Measurements from ENCODE around the gene TMEM263. TPM values are rescaled to one million over a fixed set of nuclear protein-coding genes. Genes with fewer than 3 reads are reported as not detected.

TMEM263 gene
- total and polyA plus RNA-seq, 2 of the 13 experiments (the other 11 are each of a cell fraction or from before 2014, with no cell fraction given) = 25.9 to 58.6 TPM

DNA sequence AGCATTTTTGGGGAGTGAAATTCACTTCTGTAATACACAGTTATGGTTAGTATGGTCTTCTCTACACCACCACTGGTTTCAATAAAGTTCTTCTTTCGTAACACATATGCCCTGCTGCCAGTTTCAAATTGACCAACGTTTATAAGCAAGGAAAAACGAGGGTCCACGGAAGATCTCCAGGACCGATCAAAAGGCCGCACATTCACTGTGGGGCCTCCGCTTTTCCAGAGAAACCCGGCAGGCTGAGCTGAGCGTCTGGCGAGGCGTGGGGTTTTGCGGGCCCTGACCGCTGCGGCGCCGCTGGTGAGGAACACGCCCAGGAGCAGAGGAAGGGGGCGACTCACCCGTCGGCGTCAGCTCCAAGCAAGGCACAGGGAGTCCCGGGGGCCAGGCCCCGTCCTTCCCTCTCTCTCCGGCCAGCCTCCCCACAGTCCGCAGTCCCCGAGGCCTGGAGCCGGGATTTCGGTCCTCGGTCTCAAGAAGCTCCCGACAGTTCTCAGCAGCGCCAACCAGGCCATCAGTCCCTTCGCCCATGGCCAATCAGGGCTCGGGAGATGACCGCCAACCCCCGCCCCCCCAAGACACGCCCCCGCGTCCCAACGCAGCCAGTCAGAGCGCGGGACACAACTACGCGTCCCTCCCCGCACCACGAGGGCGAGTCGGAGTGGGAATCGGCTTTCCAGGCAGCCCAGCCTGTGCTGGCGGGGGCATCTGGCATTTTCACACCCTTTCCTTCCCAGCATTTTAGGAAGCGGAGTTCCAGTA lies 31.1 kb downstream of the TMEM263 start, which contains the start of gene MTERF2 (continued):
- TF ChIP-seq, protein P1, sequence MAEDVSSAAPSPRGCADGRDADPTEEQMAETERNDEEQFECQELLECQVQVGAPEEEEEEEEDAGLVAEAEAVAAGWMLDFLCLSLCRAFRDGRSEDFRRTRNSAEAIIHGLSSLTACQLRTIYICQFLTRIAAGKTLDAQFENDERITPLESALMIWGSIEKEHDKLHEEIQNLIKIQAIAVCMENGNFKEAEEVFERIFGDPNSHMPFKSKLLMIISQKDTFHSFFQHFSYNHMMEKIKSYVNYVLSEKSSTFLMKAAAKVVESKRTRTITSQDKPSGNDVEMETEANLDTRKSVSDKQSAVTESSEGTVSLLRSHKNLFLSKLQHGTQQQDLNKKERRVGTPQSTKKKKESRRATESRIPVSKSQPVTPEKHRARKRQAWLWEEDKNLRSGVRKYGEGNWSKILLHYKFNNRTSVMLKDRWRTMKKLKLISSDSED (CRISPR knock-in tag; IDR thresholded peaks at IDR 0.05) = no peak
- TF ChIP-seq ZFP90 (CRISPR knock-in tag; IDR thresholded peaks at IDR 0.05; ENCODE audit: borderline replicate concordance) (peak; percentile 51; the same call in 1 of the 2 replicates), GATA4 (IDR thresholded peaks at IDR 0.05; ENCODE audit: borderline replicate concordance, low read depth) (0 out of 2 replicates have a peak, but pooled peaks have one; percentile 29), KLF15 (CRISPR knock-in tag; IDR thresholded peaks at IDR 0.05; ENCODE audit: borderline replicate concordance) (no peak), FOXO1 (CRISPR knock-in tag; IDR thresholded peaks at IDR 0.05) (peak; percentile 33; the same call in 1 of the 2 replicates), NFE2L1 (CRISPR knock-in tag; IDR thresholded peaks at IDR 0.05; ENCODE audit: borderline replicate concordance) (no peak), ZNF326 (CRISPR knock-in tag; IDR thresholded peaks at IDR 0.05; ENCODE audit: borderline replicate concordance) (no peak), SP140L (CRISPR knock-in tag; IDR thresholded peaks at IDR 0.05; ENCODE audit: borderline replicate concordance) (no peak), ZNF260 (CRISPR knock-in tag; IDR thresholded peaks at IDR 0.05; ENCODE audit: borderline replicate concordance, low read depth) (no peak), HNF4A (CRISPR knock-in tag; IDR thresholded peaks at IDR 0.05) (peak; percentile 11; the same call in 1 of the 2 replicates), NFYB (CRISPR knock-in tag; IDR thresholded peaks at IDR 0.05) (peak; percentile 79), SPEN (CRISPR knock-in tag; IDR thresholded peaks at IDR 0.05; ENCODE audit: low read depth) (peak; percentile 73; the same call in 1 of the 2 replicates), POLR2A (IDR thresholded peaks at IDR 0.05; ENCODE audit: insufficient read depth in 1 of 2, low read depth in 2 of 2, low read length in 2 of 2) (peak in 1 of 2 experiments; percentile 89; a peak in 2 of 4 replicates), TBP (CRISPR knock-in tag; IDR thresholded peaks at IDR 0.05) (no peak), ZFAT (CRISPR knock-in tag; conservative IDR thresholded peaks at IDR 0.05) (0 out of 2 replicates have a peak, but pooled peaks have one; percentile 25), ZNF660 (CRISPR knock-in tag; IDR thresholded peaks at IDR 0.05; ENCODE audit: borderline replicate concordance, low read depth) (no peak)
- TF ChIP-seq, protein P2, sequence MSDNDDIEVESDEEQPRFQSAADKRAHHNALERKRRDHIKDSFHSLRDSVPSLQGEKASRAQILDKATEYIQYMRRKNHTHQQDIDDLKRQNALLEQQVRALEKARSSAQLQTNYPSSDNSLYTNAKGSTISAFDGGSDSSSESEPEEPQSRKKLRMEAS (IDR thresholded peaks at IDR 0.05) = peak; percentile 95
- TF ChIP-seq, protein P3, sequence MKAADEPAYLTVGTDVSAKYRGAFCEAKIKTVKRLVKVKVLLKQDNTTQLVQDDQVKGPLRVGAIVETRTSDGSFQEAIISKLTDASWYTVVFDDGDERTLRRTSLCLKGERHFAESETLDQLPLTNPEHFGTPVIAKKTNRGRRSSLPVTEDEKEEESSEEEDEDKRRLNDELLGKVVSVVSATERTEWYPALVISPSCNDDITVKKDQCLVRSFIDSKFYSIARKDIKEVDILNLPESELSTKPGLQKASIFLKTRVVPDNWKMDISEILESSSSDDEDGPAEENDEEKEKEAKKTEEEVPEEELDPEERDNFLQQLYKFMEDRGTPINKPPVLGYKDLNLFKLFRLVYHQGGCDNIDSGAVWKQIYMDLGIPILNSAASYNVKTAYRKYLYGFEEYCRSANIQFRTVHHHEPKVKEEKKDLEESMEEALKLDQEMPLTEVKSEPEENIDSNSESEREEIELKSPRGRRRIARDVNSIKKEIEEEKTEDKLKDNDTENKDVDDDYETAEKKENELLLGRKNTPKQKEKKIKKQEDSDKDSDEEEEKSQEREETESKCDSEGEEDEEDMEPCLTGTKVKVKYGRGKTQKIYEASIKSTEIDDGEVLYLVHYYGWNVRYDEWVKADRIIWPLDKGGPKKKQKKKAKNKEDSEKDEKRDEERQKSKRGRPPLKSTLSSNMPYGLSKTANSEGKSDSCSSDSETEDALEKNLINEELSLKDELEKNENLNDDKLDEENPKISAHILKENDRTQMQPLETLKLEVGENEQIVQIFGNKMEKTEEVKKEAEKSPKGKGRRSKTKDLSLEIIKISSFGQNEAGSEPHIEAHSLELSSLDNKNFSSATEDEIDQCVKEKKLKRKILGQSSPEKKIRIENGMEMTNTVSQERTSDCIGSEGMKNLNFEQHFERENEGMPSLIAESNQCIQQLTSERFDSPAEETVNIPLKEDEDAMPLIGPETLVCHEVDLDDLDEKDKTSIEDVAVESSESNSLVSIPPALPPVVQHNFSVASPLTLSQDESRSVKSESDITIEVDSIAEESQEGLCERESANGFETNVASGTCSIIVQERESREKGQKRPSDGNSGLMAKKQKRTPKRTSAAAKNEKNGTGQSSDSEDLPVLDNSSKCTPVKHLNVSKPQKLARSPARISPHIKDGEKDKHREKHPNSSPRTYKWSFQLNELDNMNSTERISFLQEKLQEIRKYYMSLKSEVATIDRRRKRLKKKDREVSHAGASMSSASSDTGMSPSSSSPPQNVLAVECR (CRISPR knock-in tag; IDR thresholded peaks at IDR 0.05; ENCODE audit: borderline replicate concordance) = peak; percentile 88
- TF ChIP-seq, protein P4, sequence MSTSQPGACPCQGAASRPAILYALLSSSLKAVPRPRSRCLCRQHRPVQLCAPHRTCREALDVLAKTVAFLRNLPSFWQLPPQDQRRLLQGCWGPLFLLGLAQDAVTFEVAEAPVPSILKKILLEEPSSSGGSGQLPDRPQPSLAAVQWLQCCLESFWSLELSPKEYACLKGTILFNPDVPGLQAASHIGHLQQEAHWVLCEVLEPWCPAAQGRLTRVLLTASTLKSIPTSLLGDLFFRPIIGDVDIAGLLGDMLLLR (CRISPR knock-in tag; IDR thresholded peaks at IDR 0.05) = 0 out of 2 replicates have a peak, but pooled peaks have one; percentile 16
- TF ChIP-seq, protein P5, sequence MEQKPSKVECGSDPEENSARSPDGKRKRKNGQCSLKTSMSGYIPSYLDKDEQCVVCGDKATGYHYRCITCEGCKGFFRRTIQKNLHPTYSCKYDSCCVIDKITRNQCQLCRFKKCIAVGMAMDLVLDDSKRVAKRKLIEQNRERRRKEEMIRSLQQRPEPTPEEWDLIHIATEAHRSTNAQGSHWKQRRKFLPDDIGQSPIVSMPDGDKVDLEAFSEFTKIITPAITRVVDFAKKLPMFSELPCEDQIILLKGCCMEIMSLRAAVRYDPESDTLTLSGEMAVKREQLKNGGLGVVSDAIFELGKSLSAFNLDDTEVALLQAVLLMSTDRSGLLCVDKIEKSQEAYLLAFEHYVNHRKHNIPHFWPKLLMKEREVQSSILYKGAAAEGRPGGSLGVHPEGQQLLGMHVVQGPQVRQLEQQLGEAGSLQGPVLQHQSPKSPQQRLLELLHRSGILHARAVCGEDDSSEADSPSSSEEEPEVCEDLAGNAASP (CRISPR knock-in tag; IDR thresholded peaks at IDR 0.05; ENCODE audit: borderline replicate concordance) = peak; percentile 42; the same call in 1 of the 2 replicates
